Renal cortex interstitium (tissue), 15 donors: ENCODE data around the gene NBPF12. TPM values are rescaled to one million over a fixed set of nuclear protein-coding genes. Genes with fewer than 3 reads are reported as not detected.
"Not testable (repeated sequence)": the region's sequence is repeated elsewhere in the genome, so short reads cannot be mapped to it uniquely, and the experiment has no call there.

Source experiments
- DNase-seq, 11 donors: peaks; one replicate each; pipeline ENCODE4 v3.0.0-alpha.2; 2013; ENCODE audit warnings: low read depth in 9 of 11, low spot score in 4 of 11; ENCODE audit errors: extremely low read depth in 1 of 11
- long read RNA-seq, 16 experiments: transcript quantifications; one replicate each; lab custom pipeline, GENCODE V29; 2026
- polyA plus RNA-seq, 3 donors: library from polyadenylated mRNA; unstranded; fragments of 120-200 nt; gene quantifications; one replicate each; pipeline ENCODE4 v1.2.1, GENCODE V29; 2013; ENCODE audit not compliant: insufficient read length in 3 of 3

The NBPF12 gene
- 10 to 100 TPM; 18.4 to 27.2 (median 24.5) TPM for polyA plus RNA-seq
- long read RNA-seq, donor 1, partial matches to known transcripts: 5 of 5 reads
- long read RNA-seq, donor 1, other reads (novel, unspliced or antisense): 0 of 5 reads
- long read RNA-seq, donor 2: 0 reads
- long read RNA-seq, donor 3: 0 reads
- long read RNA-seq, donor 4: 0 reads
- long read RNA-seq, donor 5: 0 reads
- long read RNA-seq, donor 6: 0 reads
- long read RNA-seq, donor 7: 0 reads
- long read RNA-seq, donor 8: 0 reads
- long read RNA-seq, donor 9: 0 reads
- long read RNA-seq, donor 10: 0 reads
- long read RNA-seq, donor 11: 0 reads
- long read RNA-seq, donor 12: 0 reads
- long read RNA-seq, donor 13: 0 reads
- long read RNA-seq, donor 14, partial matches to known transcripts: 9 of 9 reads
- long read RNA-seq, donor 14, other reads (novel, unspliced or antisense): 0 of 9 reads
- long read RNA-seq, donor 15: 0 reads
- long read RNA-seq, donor 16: 0 reads

GRCh38 chr1:146938242-146938902, at the start of gene NBPF12:
NBPF12 (plus strand) TSS chr1:146938324; CDS start chr1:146960144, 21,820 bp downstream.
- DNase-seq: peak; percentile 49 to 79 (median 68)

- DNase-seq: not testable (repeated sequence)
These were observed 46.8 kb upstream of the NBPF12 start for GRCh38 chr1:146891355-146891754.

GRCh38 chr1:146892331-146892730, 45.8 kb upstream of the NBPF12 start:
- not testable (repeated sequence) for DNase-seq

GRCh38 chr1:146907565-146908261, 30.4 kb upstream of the NBPF12 start:
- DNase-seq: not testable (repeated sequence)

GRCh38 chr1:146912975-146913374, 25.1 kb upstream of the NBPF12 start:
- DNase-seq: not testable (repeated sequence)

- DNase-seq: not testable (repeated sequence)
These were observed 17.3 kb upstream of the NBPF12 start for GRCh38 chr1:146920811-146921210.

- not testable (repeated sequence) for DNase-seq
These were observed 15.5 kb upstream of the NBPF12 start for GRCh38 chr1:146922614-146923013.

- DNase-seq: not testable (repeated sequence)
These were observed 14.0 kb upstream of the NBPF12 start for GRCh38 chr1:146924106-146924505.

- not testable (repeated sequence) for DNase-seq
These were observed 11.7 kb upstream of the NBPF12 start for GRCh38 chr1:146926413-146926812.

GRCh38 chr1:146930225-146930624, 7.9 kb upstream of the NBPF12 start:
- DNase-seq: not testable (repeated sequence)

- not testable (repeated sequence) for DNase-seq
These were observed 3.5 kb upstream of the NBPF12 start for GRCh38 chr1:146934390-146935223.

- DNase-seq: not testable (repeated sequence)
These were observed 662 bp upstream of the NBPF12 start for GRCh38 chr1:146937462-146937861.

- DNase-seq: peak in 4 of 11 donors; percentile 4 to 20 (median 14)
These were observed 1.0 kb downstream of the NBPF12 start for GRCh38 chr1:146938927-146939786.

GRCh38 chr1:146940293-146940692, 2.2 kb downstream of the NBPF12 start:
- DNase-seq: not testable (repeated sequence)

- DNase-seq: not testable (repeated sequence)
These were observed 5.3 kb downstream of the NBPF12 start for GRCh38 chr1:146943342-146943886.

- not testable (repeated sequence) for DNase-seq
These were observed 10.0 kb downstream of the NBPF12 start for GRCh38 chr1:146948127-146948526.

GRCh38 chr1:146964340-146964739, 26.2 kb downstream of the NBPF12 start:
- not testable (repeated sequence) for DNase-seq
